ENCODE measurements around the gene FAM200B. TPM values are rescaled to one million over a fixed set of nuclear protein-coding genes. Genes with fewer than 3 reads are reported as not detected.

The FAM200B gene
- total RNA-seq, 2 donors from 2014 or later, result 27.8 to 35.2 TPM

GRCh38 chr4:15735536-15735935 lies 53.9 kb downstream of the FAM200B start:
- Histone ChIP-seq H3K9me3 (no peaks in the 10 kb centered on the region), H3K4me3 (no peak overlapping the region), H3K4me1 (ENCODE audit: control insufficient read depth in 1 of 2, low read depth in 2 of 2) (peaks cover 0 to 13% of the 10 kb centered on the region in 2 donors), H3K27me3 (replicated peaks; ENCODE audit: insufficient read depth) (no peaks in the 10 kb centered on the region), H3K36me3 (no peaks in the 10 kb centered on the region), H3K27ac (no peak overlapping the region)
- no peak for TF ChIP-seq CTCF (IDR thresholded peaks at IDR 0.05)
- ATAC-seq (ENCODE audit: insufficient number of reproducible peaks, low FRiP score, low read depth), result no peak
- DNase-seq (ENCODE audit: low spot score), result no peak

- TF ChIP-seq CTCF (IDR thresholded peaks at IDR 0.05), result no peak
- H3K4me3 ChIP-seq, result no peak overlapping the region
- no peaks in the 10 kb centered on the region for H3K27me3 ChIP-seq (replicated peaks; ENCODE audit: insufficient read depth)
- no peak overlapping the region for H3K27ac ChIP-seq
- peaks cover 0 to 13% of the 10 kb centered on the region in 2 donors for H3K4me1 ChIP-seq (ENCODE audit: control insufficient read depth in 1 of 2, low read depth in 2 of 2)
- no peak for DNase-seq (ENCODE audit: low spot score)
- no peak for ATAC-seq (ENCODE audit: insufficient number of reproducible peaks, low FRiP score, low read depth)
- no peaks in the 10 kb centered on the region for H3K9me3 ChIP-seq
- no peaks in the 10 kb centered on the region for H3K36me3 ChIP-seq
These were observed 55.0 kb downstream of the FAM200B start for GRCh38 chr4:15736514-15737050.

- Histone ChIP-seq H3K27me3 (replicated peaks; ENCODE audit: insufficient read depth) (no peaks in the 10 kb centered on the region), H3K4me3 (no peak overlapping the region), H3K4me1 (ENCODE audit: control insufficient read depth in 1 of 2, low read depth in 2 of 2) (peaks cover 0 to 13% of the 10 kb centered on the region in 2 donors), H3K9me3 (no peaks in the 10 kb centered on the region), H3K36me3 (no peaks in the 10 kb centered on the region), H3K27ac (no peak overlapping the region)
- no peak for TF ChIP-seq CTCF (IDR thresholded peaks at IDR 0.05)
- ATAC-seq (ENCODE audit: insufficient number of reproducible peaks, low FRiP score, low read depth), result no peak
- DNase-seq (ENCODE audit: low spot score), result no peak
These were observed 55.6 kb downstream of the FAM200B start for GRCh38 chr4:15737255-15737654.

GRCh38 chr4:15738877-15739276 lies 57.2 kb downstream of the FAM200B start:
- peak; percentile 55 for ATAC-seq (ENCODE audit: insufficient number of reproducible peaks, low FRiP score, low read depth)
- Histone ChIP-seq H3K27me3 (replicated peaks; ENCODE audit: insufficient read depth) (no peaks in the 10 kb centered on the region), H3K36me3 (no peaks in the 10 kb centered on the region), H3K9me3 (no peaks in the 10 kb centered on the region), H3K4me1 (ENCODE audit: control insufficient read depth in 1 of 2, low read depth in 2 of 2) (peaks cover 0 to 13% of the 10 kb centered on the region in 2 donors), H3K4me3 (peak overlapping the region; percentile 9), H3K27ac (no peak overlapping the region)
- TF ChIP-seq CTCF (IDR thresholded peaks at IDR 0.05), result no peak
- no peak for DNase-seq (ENCODE audit: low spot score)

Other genes starting within 250 kb of the FAM200B start
- 10 to 100 TPM; 44.1 to 59.8 TPM for gene CC2D2A, start 211.9 kb upstream of the FAM200B start, total RNA-seq
- 100 to 1,000 TPM; 136 to 147 TPM for gene FBXL5, start 26.5 kb upstream of the FAM200B start, total RNA-seq
- 10 to 100 TPM in 1 of 2 donors, 1 to 10 TPM in 1; 9.2 to 15.7 TPM for gene BST1, start 21.2 kb downstream of the FAM200B start, total RNA-seq
- gene CD38, start 96.5 kb downstream of the FAM200B start, total RNA-seq, result 1 to 10 TPM; 3.2 to 7.8 TPM

All from thoracic aorta (tissue), 2 donors.